Measurements from ENCODE around the gene ZNF784. TPM values are rescaled to one million over a fixed set of nuclear protein-coding genes. Genes with fewer than 3 reads are reported as not detected.

Gene ZNF784
- total RNA-seq, 1 experiment from 2014 or later = 10.2 TPM

DNA sequence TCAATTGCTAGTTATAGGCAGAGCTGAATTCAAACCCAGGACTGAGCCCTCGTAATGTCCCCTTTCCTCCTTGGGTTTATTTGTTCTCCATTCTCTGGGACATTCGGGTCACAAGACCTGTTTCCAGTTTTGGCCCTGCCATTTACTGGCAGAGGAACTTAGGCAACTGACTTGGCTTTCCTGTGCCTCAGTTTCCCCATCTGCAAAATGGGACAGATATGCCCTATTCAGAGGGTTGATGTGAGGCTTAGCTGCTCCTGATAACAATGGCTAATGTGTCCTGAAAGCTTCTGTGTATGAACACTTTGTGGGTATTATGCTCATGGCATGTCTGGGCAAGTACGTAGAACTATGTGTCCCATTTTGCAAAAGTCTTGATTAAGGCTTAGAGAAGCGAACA, 23.3 kb downstream of the ZNF784 start:
- Mint-ChIP-seq H3K36me3 (ENCODE audit: insufficient read depth, unreplicated experiment) (peaks cover 60% of the 10 kb centered on the region), H3K27me3 (ENCODE audit: insufficient read depth, unreplicated experiment) (no peaks in the 10 kb centered on the region), H3K4me3 (ENCODE audit: unreplicated experiment) (peak overlapping the region; percentile 87), H3K27ac (ENCODE audit: unreplicated experiment) (no peak overlapping the region), H3K4me1 (ENCODE audit: low read depth, unreplicated experiment) (peaks cover 17% of the 10 kb centered on the region), H3K9me3 (ENCODE audit: unreplicated experiment) (peaks cover 9% of the 10 kb centered on the region)
- Histone ChIP-seq H3K36me3 (ENCODE audit: control insufficient read depth, insufficient read depth, low read length) (no peaks in the 10 kb centered on the region; the same call in none of the 2 replicates), H3K4me3 (ENCODE audit: low read depth, low read length) (peak overlapping the region; percentile 70), H3K9me3 (no peaks in the 10 kb centered on the region), H3K27me3 (replicated peaks; ENCODE audit: control insufficient read depth, insufficient read depth, low read length) (no peaks in the 10 kb centered on the region), H3K4me1 (peaks cover 5% of the 10 kb centered on the region)
- no TSS peak for BruUV-seq (replicated peaks)
- no peak for TF ChIP-seq CTCF (IDR thresholded peaks at IDR 0.05; ENCODE audit: insufficient read depth in 1 of 2, low read depth in 1 of 2, low read length in 1 of 2, severe bottlenecking in 1 of 2, unreplicated experiment in 1 of 2)
- ChIA-PET POLR2A (interaction anchor here (2.6 kb wide), 1 partner anchor 14 kb away, joined by 21 read pairs; no protein-coding TSS in a partner anchor), CTCF (no interaction called here)
- intact Hi-C loops (cut with micrococcal nuclease; ENCODE audit: unreplicated experiment) = no loop called here
- DNase-seq = no peak

DNA sequence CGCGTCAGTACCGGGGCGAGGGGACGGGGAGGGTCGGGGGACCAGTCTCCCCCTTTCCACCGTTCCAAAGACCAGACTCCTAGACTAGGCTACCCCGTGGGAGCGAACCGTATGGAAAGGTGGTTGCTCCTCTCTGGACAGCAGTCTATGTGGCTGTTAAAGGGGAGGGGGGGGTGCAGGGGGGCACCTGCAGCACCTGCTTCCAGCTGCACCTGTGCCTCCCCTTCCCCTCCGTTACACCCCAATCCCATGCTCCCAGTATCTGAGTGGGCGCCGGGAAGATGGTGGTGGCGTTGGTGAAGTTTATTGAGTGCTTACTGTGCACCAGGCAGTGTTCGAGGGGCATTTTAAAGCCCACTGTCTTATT, 23.7 kb downstream of the ZNF784 start:
- Histone ChIP-seq H3K4me1 (peaks cover 5% of the 10 kb centered on the region), H3K36me3 (ENCODE audit: control insufficient read depth, insufficient read depth, low read length) (no peaks in the 10 kb centered on the region; the same call in none of the 2 replicates), H3K9me3 (no peaks in the 10 kb centered on the region), H3K27me3 (replicated peaks; ENCODE audit: control insufficient read depth, insufficient read depth, low read length) (no peaks in the 10 kb centered on the region), H3K4me3 (ENCODE audit: low read depth, low read length) (peak overlapping the region; percentile 70)
- H3K9me3 Mint-ChIP-seq (ENCODE audit: unreplicated experiment) = peaks cover 9% of the 10 kb centered on the region
- CTCF ChIA-PET = no interaction called here
- peak overlapping the region; percentile 87 for H3K4me3 Mint-ChIP-seq (ENCODE audit: unreplicated experiment)
- peaks cover 14% of the 10 kb centered on the region for H3K4me1 Mint-ChIP-seq (ENCODE audit: low read depth, unreplicated experiment)
- POLR2A ChIA-PET = interaction anchor here (2.6 kb wide), 1 partner anchor 14 kb away, joined by 21 read pairs; no protein-coding TSS in a partner anchor
- no peak for DNase-seq
- H3K36me3 Mint-ChIP-seq (ENCODE audit: insufficient read depth, unreplicated experiment) = peaks cover 60% of the 10 kb centered on the region
- no TSS peak for BruUV-seq (replicated peaks)
- TF ChIP-seq CTCF (IDR thresholded peaks at IDR 0.05; ENCODE audit: insufficient read depth in 1 of 2, low read depth in 1 of 2, low read length in 1 of 2, severe bottlenecking in 1 of 2, unreplicated experiment in 1 of 2) = no peak
- no peak overlapping the region for H3K27ac Mint-ChIP-seq (ENCODE audit: unreplicated experiment)
- H3K27me3 Mint-ChIP-seq (ENCODE audit: insufficient read depth, unreplicated experiment) = no peaks in the 10 kb centered on the region
- intact Hi-C loops (cut with micrococcal nuclease; ENCODE audit: unreplicated experiment) = no loop called here

- Histone ChIP-seq H3K4me1 (peaks cover 5% of the 10 kb centered on the region), H3K36me3 (ENCODE audit: control insufficient read depth, insufficient read depth, low read length) (peaks cover 3% of the 10 kb centered on the region), H3K4me3 (ENCODE audit: low read depth, low read length) (peak within 1 kb of the TSS; percentile 70), H3K9me3 (no peaks in the 10 kb centered on the region), H3K27me3 (replicated peaks; ENCODE audit: control insufficient read depth, insufficient read depth, low read length) (no peaks in the 10 kb centered on the region)
- no peaks in the 10 kb centered on the region for H3K27me3 Mint-ChIP-seq (ENCODE audit: insufficient read depth, unreplicated experiment)
- H3K27ac Mint-ChIP-seq (ENCODE audit: unreplicated experiment) = peak within 1 kb of the TSS; percentile 98
- peak; percentile 89 to 92 for DNase-seq
- CTCF ChIA-PET = interaction anchor here (1.1 to 2.0 kb wide), 5 partner anchors 19 to 133 kb away, joined by 3 to 14 read pairs (median 6); partner anchors contain the start of gene ZNF579
- intact Hi-C loops (cut with micrococcal nuclease; ENCODE audit: unreplicated experiment) = loop anchor here (1.0 kb wide), 3 partner anchors 13 to 24 kb away; partner anchors contain the start of gene ZNF784
- peaks cover 9% of the 10 kb centered on the region for H3K9me3 Mint-ChIP-seq (ENCODE audit: unreplicated experiment)
- BruUV-seq (replicated peaks) = TSS peak; percentile 24
- peak within 1 kb of the TSS; percentile 87 for H3K4me3 Mint-ChIP-seq (ENCODE audit: unreplicated experiment)
- no peak for TF ChIP-seq CTCF (IDR thresholded peaks at IDR 0.05; ENCODE audit: insufficient read depth in 1 of 2, low read depth in 1 of 2, low read length in 1 of 2, severe bottlenecking in 1 of 2, unreplicated experiment in 1 of 2)
- peaks cover 14% of the 10 kb centered on the region for H3K4me1 Mint-ChIP-seq (ENCODE audit: low read depth, unreplicated experiment)
- H3K36me3 Mint-ChIP-seq (ENCODE audit: insufficient read depth, unreplicated experiment) = peaks cover 62% of the 10 kb centered on the region
- POLR2A ChIA-PET = interaction anchor here (0.5 to 2.6 kb wide), 18 partner anchors 13 to 1409 kb away, joined by 3 to 27 read pairs (median 6); partner anchors contain the start of genes HSPBP1, ISOC2, KMT5C and TMEM238
These were observed 24.3 kb downstream of the ZNF784 start, which contains the start of gene ZNF524 for GRCh38 chr19:55599842-55600661. Gene ZNF524 (plus strand): TSS chr19:55600288. CDS start chr19:55602113, 1,825 bp downstream.

All from Caco-2 (cell line).